ENCODE results near the gene TMEM63C.

The TMEM63C gene

GRCh38 chr14:77238356-77238755 is 56.8 kb downstream of the TMEM63C start:
- H3K4me3 ChIP-seq (ENCODE audit: low read length): no peak overlapping the region
- TF ChIP-seq ZNF274 (IDR thresholded peaks at IDR 0.05; ENCODE audit: low read depth, low read length): no peak

GRCh38 chr14:77238996-77239395 is 57.4 kb downstream of the TMEM63C start:
- TF ChIP-seq ZNF274 (IDR thresholded peaks at IDR 0.05; ENCODE audit: low read depth, low read length): no peak
- H3K4me3 ChIP-seq (ENCODE audit: low read length): no peak overlapping the region

GRCh38 chr14:77239412-77239811 is 57.8 kb downstream of the TMEM63C start:
- no peak overlapping the region for H3K4me3 ChIP-seq (ENCODE audit: low read length)
- no peak for TF ChIP-seq ZNF274 (IDR thresholded peaks at IDR 0.05; ENCODE audit: low read depth, low read length)

GRCh38 chr14:77240336-77240915 is 58.8 kb downstream of the TMEM63C start:
- H3K4me3 ChIP-seq (ENCODE audit: low read length): no peak overlapping the region

GRCh38 chr14:77241955-77242354 is 60.4 kb downstream of the TMEM63C start:
- no peak for TF ChIP-seq ZNF274 (IDR thresholded peaks at IDR 0.05; ENCODE audit: low read depth, low read length)
- H3K4me3 ChIP-seq (ENCODE audit: low read length): no peak overlapping the region

More at GRCh38 chr14:77240336-77240915, 58.8 kb downstream of the TMEM63C start:
- no peak for TF ChIP-seq ZNF274 (IDR thresholded peaks at IDR 0.05; ENCODE audit: low read depth, low read length)

- no peak overlapping the region for H3K4me3 ChIP-seq (ENCODE audit: low read length)
- no peak for TF ChIP-seq ZNF274 (IDR thresholded peaks at IDR 0.05; ENCODE audit: low read depth, low read length)
Observed at GRCh38 chr14:77242752-77243151, 61.2 kb downstream of the TMEM63C start.

GRCh38 chr14:77243853-77244252 is 62.3 kb downstream of the TMEM63C start:
- TF ChIP-seq ZNF274 (IDR thresholded peaks at IDR 0.05; ENCODE audit: low read depth, low read length): no peak
- H3K4me3 ChIP-seq (ENCODE audit: low read length): no peak overlapping the region

GRCh38 chr14:77245820-77246219 is 64.2 kb downstream of the TMEM63C start:
- TF ChIP-seq ZNF274 (IDR thresholded peaks at IDR 0.05; ENCODE audit: low read depth, low read length): no peak
- H3K4me3 ChIP-seq (ENCODE audit: low read length): no peak overlapping the region

- no peak for TF ChIP-seq ZNF274 (IDR thresholded peaks at IDR 0.05; ENCODE audit: low read depth, low read length)
- no peak overlapping the region for H3K4me3 ChIP-seq (ENCODE audit: low read length)
Observed at GRCh38 chr14:77246784-77247183, 65.2 kb downstream of the TMEM63C start.

GRCh38 chr14:77248666-77249065 is 67.1 kb downstream of the TMEM63C start:
- TF ChIP-seq ZNF274 (IDR thresholded peaks at IDR 0.05; ENCODE audit: low read depth, low read length): no peak
- H3K4me3 ChIP-seq (ENCODE audit: low read length): no peak overlapping the region

GRCh38 chr14:77249286-77249685 is 67.7 kb downstream of the TMEM63C start:
- no peak for TF ChIP-seq ZNF274 (IDR thresholded peaks at IDR 0.05; ENCODE audit: low read depth, low read length)
- no peak overlapping the region for H3K4me3 ChIP-seq (ENCODE audit: low read length)

- no peak overlapping the region for H3K4me3 ChIP-seq (ENCODE audit: low read length)
- TF ChIP-seq ZNF274 (IDR thresholded peaks at IDR 0.05; ENCODE audit: low read depth, low read length): no peak
Observed at GRCh38 chr14:77250927-77251326, 69.3 kb downstream of the TMEM63C start.

GRCh38 chr14:77251870-77252269 is 70.3 kb downstream of the TMEM63C start:
- H3K4me3 ChIP-seq (ENCODE audit: low read length): no peak overlapping the region
- no peak for TF ChIP-seq ZNF274 (IDR thresholded peaks at IDR 0.05; ENCODE audit: low read depth, low read length)

GRCh38 chr14:77253333-77254190 is 72.0 kb downstream of the TMEM63C start:
- TF ChIP-seq ZNF274 (IDR thresholded peaks at IDR 0.05; ENCODE audit: low read depth, low read length): no peak
- no peak overlapping the region for H3K4me3 ChIP-seq (ENCODE audit: low read length)

GRCh38 chr14:77256694-77257093 is 75.1 kb downstream of the TMEM63C start:
- TF ChIP-seq ZNF274 (IDR thresholded peaks at IDR 0.05; ENCODE audit: low read depth, low read length): no peak
- H3K4me3 ChIP-seq (ENCODE audit: low read length): no peak overlapping the region
